ENCODE data around the gene SLC41A1.

SLC41A1 gene

GRCh38 chr1:205750138-205751035 is 62.6 kb downstream of the SLC41A1 start, which contains the start of gene NUCKS1:
NUCKS1 (minus strand) TSS chr1:205750182; CDS start chr1:205749973, 209 bp downstream.
- peak; percentile 97 for DNase-seq

- DNase-seq: peak; percentile 98
Measured at GRCh38 chr1:205749234-205750137, 63.5 kb downstream of the SLC41A1 start.

GRCh38 chr1:205748403-205749233 is 64.4 kb downstream of the SLC41A1 start:
- DNase-seq: peak; percentile 61

- no peak for DNase-seq
Measured at GRCh38 chr1:205746757-205747412, 66.1 kb downstream of the SLC41A1 start.

- no peak for DNase-seq
Measured at GRCh38 chr1:205744403-205744802, 68.6 kb downstream of the SLC41A1 start.

- no peak for DNase-seq
Measured at GRCh38 chr1:205743977-205744376, 69.0 kb downstream of the SLC41A1 start.

GRCh38 chr1:205741681-205742080 is 71.3 kb downstream of the SLC41A1 start:
- no peak for DNase-seq

- no peak for DNase-seq
Measured at GRCh38 chr1:205739348-205740160, 73.4 kb downstream of the SLC41A1 start.

Measured in activated CD4-positive, alpha-beta T cell treated with anti-CD3 and anti-CD28 coated beads for 48 hours (primary cell).